GM19099 (cell line): ENCODE results near the gene TTPAL.

Experiments
- POLR2A ChIP-seq: IDR thresholded peaks from 3 replicates; pipeline ENCODE4 v1.6.1; 2011; ENCODE audit warnings: low read depth; ENCODE audit not compliant: insufficient read length; ENCODE audit errors: extremely low read depth

TTPAL gene

DNA sequence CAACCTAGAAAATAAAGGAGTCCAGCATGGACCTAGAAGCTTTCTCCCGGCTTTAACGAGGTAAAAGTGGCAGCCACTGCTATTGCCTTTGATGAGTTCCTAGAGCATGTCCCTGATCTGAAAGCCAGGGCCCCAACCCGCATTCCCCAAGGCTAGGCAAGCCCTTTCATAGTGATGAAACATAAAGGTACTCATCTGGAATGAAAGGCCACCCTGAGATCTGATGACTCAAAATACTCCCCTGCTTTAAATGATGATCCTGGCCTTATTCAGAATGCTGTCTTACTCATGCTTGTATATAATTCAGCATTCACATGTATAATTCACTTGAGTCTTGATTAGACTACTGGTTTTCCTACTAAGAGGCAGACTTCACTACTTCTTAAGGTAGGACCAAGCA, 21.3 kb downstream of the TTPAL start:
- no peak for TF ChIP-seq POLR2A

DNA sequence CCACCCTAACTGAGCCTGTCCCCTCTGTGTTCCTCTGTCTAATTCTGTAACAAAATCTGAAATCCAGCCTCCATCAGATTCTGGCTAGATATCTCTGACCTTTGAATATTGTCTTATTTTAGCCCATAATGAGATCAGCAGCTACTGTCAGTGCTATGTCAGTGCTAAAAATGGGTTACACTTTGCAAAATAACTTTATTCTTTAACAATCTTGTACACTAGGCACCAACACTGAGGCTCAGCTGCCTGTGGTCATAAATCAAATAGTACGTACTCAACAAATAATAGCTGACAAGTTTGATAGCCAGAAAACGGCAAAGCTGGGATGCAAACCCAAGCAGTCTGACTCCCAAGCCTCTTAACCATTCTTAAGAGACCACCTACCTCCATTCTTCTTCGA, 22.1 kb downstream of the TTPAL start:
- no peak for TF ChIP-seq POLR2A

DNA sequence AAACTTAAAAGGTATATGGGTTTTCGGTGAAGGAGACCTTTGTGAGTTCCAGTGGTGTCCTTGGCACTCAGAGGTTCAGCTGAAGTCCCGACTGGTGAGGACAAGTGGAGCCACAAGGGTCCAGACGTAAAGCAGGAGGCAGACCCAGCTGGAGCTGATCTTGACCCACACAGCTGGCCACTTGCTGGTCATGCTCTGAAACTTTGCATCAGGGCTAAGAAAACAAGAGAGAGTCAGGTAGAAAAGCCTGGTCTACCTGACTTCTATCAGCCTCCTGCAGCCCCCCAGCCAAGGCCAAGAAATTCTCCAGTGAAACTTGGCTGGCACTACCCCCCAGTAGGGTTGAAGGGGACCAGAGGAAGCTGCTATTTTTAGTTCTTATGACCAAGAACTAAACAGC, 24.5 kb downstream of the TTPAL start:
- no peak for TF ChIP-seq POLR2A

DNA sequence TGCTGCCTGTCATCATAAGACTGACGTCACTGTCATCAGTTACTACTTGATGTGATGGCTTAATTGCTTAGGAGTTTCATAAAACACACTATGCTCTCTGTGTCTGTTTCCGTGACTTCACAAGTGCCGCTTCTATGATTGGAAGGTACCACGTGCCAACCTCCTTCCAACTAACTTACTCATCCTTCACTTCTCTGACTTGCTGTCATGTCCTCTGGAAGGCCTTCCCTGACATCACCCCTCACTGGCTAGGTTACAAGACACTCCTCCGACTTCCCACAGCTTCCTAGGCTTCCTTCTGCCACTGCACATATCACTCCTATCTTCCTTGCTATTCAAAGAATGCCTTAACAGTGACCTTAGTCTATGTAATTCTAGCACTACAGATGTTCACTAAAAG, 25.8 kb downstream of the TTPAL start:
- no peak for TF ChIP-seq POLR2A

DNA sequence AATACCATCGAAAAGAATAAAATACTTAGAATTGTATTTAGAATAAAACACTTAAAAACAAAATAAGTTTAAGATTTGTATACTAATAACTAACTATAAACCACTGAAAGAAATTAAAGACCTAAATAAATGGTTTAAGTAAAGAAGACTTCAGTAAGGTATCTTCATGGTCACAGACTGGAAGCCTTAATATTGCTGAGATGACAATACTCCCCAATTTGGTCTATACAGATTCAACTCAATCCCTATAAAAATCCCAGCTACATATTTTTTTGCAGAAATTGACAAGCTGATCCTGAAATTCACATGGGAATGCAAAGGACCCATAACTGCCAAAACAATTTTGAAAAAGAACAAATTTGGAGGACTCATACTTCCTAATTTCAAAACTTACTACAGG, 27.3 kb downstream of the TTPAL start:
- TF ChIP-seq POLR2A = no peak

DNA sequence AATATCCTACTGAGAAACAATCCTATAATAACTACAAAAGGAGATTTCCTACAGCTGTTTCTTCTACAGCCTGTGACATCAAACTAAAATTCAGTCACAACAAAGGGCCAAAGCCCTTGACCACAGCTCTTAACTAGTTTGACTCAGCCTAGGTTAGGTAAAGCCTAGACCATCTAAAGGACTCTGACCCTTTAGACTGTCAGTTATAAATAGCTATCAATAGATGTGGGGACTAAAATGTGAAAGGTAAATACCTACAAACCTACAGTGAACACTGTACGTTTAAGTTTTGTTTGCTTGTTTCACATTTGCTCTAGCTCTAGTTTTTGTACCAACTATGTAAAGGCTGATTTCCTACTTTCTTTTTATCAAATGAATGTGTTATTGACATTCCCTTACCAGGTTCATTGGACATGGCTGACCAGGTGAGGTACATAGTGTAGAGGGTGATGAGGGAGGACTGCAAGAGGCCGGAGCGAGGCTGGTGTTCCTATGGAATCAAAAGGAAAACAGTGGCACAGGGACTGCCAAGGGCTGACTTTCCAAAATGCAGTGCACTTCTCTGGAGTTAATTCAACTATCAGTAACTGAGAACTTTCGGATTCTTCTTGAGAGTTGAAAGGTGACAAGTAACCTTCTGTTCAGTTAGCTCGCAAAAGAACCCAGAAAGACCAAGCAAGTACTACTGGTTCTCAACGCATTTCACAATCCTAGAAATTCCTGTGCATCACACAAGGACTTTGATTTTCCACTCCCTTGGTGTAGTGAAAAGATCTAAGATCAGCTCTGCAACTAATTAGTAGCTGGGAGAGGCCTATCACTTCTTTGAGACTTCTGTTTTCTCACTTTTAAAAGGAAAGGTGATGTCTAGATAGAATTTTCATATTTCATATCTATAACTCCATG, 29.0 kb downstream of the TTPAL start:
- no peak for TF ChIP-seq POLR2A

DNA sequence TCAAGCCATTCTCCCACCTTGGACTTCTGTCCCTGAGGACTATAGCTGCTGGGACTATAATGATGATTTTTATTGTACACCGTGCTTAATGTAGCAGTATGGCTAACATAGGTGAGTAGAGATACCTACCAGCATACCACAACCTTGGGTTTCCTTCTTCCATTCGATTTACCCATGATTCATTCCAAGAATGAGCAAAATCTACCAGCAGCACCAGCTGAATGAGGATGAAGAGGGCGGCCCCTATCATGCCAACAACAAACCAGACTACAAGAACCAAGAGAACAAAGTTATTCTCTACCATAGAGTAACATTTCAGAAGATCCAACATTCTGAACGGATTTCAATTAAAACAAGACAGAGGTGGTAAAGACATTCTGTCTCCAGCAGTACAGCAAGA, 34.1 kb downstream of the TTPAL start:
- TF ChIP-seq POLR2A = no peak

DNA sequence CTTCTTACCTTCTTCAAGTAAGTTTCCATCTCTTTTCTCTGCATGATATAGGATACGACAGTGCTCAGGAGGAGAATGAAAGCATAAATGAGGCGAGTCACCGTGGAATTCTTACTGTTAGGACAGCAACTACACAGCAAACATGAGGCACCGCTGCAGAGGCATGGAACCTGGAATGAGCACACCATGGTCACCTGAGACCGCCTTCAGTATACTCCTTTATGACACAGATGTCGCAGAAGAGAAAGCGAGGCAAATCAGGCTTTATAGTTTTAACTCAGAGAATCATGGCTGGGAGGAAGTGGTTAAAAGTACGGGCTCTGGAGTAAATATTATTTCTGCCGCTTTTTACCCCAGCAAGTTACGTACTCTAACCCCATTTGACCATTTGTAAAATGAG, 38.2 kb downstream of the TTPAL start:
- TF ChIP-seq POLR2A = no peak

DNA sequence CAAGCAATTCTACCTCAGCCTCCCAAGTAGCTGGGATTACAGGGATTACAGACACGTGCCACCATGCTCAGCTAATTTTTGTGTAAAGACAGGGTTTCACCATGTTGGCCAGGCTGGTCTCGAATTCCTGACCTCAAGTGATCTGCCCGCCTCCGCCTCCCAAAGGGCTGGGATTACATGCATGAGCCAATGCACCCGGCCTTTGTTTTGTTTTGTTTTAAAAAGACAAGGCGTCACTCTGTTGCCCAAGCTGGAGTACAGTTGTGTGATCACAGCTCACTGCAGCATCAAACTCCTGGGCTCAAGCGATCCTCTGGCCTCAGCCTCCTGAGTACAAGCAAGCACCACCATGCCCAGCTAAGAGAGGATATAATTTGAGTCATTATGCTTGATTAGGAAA, 40.8 kb downstream of the TTPAL start:
- TF ChIP-seq POLR2A = no peak

DNA sequence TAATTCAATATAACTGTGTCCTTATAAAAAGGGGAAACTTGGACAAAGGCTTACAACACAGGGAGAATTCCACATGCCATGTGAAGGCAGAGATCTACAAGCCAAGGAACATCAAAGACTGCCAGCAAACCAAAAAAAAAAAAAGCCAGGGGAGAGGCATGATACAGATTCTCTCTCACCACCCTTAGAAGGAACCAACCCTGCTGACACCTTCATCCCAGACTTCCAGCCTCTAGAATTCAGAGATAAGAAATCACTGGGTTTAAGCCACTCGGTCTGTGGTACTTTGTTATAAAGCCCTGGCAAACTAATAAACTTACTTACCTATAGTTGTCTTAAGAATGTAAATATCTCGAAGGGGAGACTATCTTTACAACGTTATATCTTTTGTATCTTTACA, 41.8 kb downstream of the TTPAL start:
- TF ChIP-seq POLR2A = no peak

DNA sequence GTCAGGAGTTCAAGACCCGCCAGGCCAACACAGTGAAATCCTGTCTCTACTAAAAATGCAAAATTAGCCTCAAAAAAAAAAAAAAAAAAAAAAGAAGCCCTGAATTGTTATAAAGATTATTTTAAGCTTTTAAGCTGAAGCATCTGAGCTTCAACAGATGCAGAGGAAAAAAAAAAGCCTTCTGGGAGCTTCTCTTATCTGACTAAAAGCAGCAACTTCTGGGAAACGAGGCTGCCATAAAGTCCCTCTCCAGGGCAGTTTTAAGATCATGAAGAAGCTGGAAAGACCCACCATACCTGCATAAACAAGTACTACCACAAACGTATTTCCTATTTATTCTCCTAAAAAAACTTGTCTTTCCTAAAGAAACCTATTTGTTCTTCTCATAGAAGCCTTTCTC, 42.6 kb downstream of the TTPAL start:
- no peak for TF ChIP-seq POLR2A

DNA sequence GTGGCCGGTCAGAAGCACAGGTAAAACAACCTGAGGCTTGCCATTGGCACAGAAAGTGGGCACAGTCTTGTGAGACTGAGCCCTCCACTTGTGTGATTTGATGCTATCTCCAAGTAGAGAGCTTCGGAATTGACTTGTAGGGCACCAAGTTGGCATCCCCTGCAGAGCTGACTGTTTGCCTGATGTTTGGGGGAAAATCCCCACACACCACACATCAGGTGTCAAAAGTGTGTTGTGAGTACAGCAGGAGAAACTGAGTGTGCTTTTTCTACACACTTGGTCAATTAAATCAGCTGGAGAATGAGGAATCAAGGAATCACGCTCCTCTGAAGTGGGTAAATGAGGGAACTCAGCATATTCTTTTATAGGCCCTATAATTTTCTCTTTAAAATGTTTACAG, 45.2 kb downstream of the TTPAL start:
- no peak for TF ChIP-seq POLR2A

DNA sequence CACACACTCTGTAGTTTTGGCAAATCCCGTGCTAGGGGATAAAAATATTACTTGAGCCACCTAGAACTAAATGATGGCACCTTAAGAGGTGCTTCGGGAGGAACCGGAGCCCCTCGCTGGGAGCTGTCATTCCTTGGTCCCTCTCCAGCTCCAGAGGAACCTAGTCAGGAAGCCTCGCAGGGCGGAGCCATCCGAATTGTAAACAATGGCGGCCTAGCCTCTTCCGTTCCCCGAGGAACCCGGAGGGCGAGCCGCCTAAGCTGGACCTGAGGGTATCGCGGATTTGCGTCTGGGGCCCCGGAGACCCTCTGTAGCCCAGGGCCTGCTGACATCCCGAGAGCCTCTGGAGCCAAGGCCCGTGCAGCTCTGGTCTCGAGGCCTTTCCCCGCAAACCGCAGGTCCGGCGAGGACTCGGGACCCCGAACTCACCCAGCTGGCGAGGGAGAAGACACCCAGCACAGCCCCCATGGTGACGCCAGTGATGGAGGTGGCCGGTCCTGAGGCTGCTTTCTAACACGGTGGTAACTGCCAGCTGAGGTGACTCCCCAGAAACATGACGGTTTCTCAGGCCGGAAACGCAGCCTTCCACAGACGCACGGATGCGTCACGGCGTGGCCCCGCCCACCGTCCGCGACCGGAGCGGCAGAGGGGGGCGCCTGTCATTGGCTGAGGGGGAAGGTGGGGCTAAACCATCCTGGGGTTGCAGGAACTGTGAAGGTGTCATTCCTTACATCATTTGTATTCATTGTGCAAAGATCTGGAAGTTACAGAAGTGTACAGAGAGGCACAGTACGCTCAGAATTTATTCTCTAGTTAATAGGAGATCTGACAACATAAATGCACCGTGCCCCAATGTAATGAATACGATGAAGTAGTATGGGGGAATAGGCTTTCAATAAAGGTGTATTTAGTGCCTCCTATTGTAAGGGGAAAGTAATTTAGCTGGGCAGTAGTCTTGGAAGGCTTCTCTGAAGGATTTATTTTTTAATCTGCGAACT, 46.1 kb downstream of the TTPAL start, which contains the start of gene SERINC3:
Gene SERINC3, minus strand, starts transcription at position 587 of the 998 bp plus-strand sequence. Its CDS starts 119 bp downstream, at position 468.
- TF ChIP-seq POLR2A = peak; percentile 86

DNA sequence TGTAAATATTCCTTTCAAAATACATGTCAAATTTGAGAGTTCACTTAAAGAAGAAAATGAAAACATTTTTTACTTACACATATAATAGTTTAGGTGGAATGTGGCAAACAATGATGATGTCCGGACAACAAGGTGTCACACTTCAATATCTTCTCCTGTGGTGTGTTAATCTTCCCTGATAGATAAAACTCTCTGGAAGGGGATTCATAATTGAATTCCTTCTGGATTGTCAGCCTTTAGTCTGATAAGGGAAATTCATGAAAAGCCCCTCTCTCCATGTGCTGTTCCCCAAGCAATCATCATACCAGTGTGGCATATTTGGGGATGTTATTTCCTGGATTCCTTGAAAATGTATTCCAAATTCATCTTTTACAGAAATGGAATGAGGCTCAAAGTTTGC, 47.2 kb downstream of the TTPAL start:
- TF ChIP-seq POLR2A = no peak

DNA sequence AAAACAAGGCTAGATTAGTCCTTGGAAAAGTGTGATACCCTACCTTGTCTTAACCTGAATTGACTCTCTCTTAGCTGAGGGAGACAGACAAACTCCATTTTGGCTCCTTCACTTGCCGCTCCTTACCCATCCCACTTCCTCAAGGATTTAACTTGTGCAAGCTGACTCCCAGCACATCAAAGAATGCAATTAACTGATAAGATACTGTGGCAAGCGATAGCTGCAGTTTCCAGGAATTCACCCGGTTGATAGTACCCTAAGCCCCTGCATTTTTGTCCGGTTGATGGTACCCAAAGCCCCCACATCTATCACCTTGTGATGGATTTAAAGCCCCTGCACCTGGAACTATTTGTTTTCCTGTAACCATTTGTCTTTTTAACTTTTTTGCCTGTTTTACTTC, 48.1 kb downstream of the TTPAL start:
- TF ChIP-seq POLR2A = no peak
